Measurements from ENCODE around the gene CPEB4. TPM values are rescaled to one million over a fixed set of nuclear protein-coding genes. Genes with fewer than 3 reads are reported as not detected.

The CPEB4 gene
- total and polyA plus RNA-seq, 2 of the 8 experiments (the other 6 are each of a cell fraction or from before 2014, with no cell fraction given), result 8.4 to 13.4 TPM

- Histone ChIP-seq H3K4me1 (replicated peaks in 1 of 4; ENCODE audit: control insufficient read depth in 3 of 4, insufficient read depth in 4 of 4, low read length in 3 of 4) (peaks cover 3 to 19% (median 13%) of the 10 kb centered on the region in 4 experiments), H4K20me1 (replicated peaks in 1 of 2; ENCODE audit: control insufficient read depth in 1 of 2, insufficient read depth in 2 of 2, low read length in 2 of 2) (no peaks in the 10 kb centered on the region), H3K27ac (ENCODE audit: low read depth, low read length) (no peak overlapping the region), H4K8ac (ENCODE audit: extremely low read depth, insufficient read depth, low read length) (no peak overlapping the region), H3K4me2 (ENCODE audit: insufficient read depth in 1 of 2, low read depth in 2 of 2, low read length in 2 of 2) (no peak overlapping the region), H3K36me3 (ENCODE audit: control insufficient read depth in 2 of 4, insufficient read depth in 4 of 4, low read length in 3 of 4) (no peaks in the 10 kb centered on the region), H2AK5ac (ENCODE audit: low read depth, low read length) (no peak overlapping the region), H3K4ac (replicated peaks; ENCODE audit: insufficient read length, low read depth, low read length) (no peak overlapping the region), H2BK15ac (ENCODE audit: low read length) (no peak overlapping the region), H3K56ac (replicated peaks; ENCODE audit: insufficient read length, low read depth, low read length) (no peak overlapping the region), H4K91ac (replicated peaks; ENCODE audit: insufficient read length, low read length) (no peak overlapping the region), H3K23ac (ENCODE audit: insufficient read length) (no peak overlapping the region), H3K23me2 (ENCODE audit: low read depth, low read length) (0 out of 2 replicates have a peak, but pooled peaks cover 5% of the 10 kb centered on the region), H3K18ac (ENCODE audit: extremely low read depth, low read length) (no peak overlapping the region), H3K79me1 (ENCODE audit: low read depth, low read length) (no peaks in the 10 kb centered on the region), H4K5ac (ENCODE audit: insufficient read length, low read depth, low read length) (no peak overlapping the region), H3K9ac (replicated peaks in 1 of 4; ENCODE audit: extremely low read depth in 1 of 4, low read depth in 3 of 4, low read length in 3 of 4) (no peak overlapping the region), H3K14ac (ENCODE audit: insufficient read length) (no peak overlapping the region), H2BK20ac (ENCODE audit: low read length) (no peak overlapping the region), H3K79me2 (ENCODE audit: control insufficient read depth in 1 of 2, insufficient read depth in 2 of 2, low read length in 2 of 2) (peaks cover 0 to 24% of the 10 kb centered on the region in 2 experiments; a peak in 2 of 4 replicates), H3K4me3 (ENCODE audit: extremely low read depth in 1 of 4, insufficient read depth in 2 of 4, low read depth in 3 of 4, low read length in 4 of 4) (no peak overlapping the region), H2BK12ac (ENCODE audit: low read depth, low read length) (no peak overlapping the region), H2AFZ (ENCODE audit: low read length) (no peak overlapping the region), H3K27me3 (replicated peaks in 1 of 4; ENCODE audit: control insufficient read depth in 3 of 4, extremely low read depth in 1 of 4, insufficient read depth in 3 of 4, low read length in 3 of 4) (no peaks in the 10 kb centered on the region), H2BK5ac (ENCODE audit: low read depth, low read length) (no peak overlapping the region), H2BK120ac (replicated peaks; ENCODE audit: low read depth, low read length) (no peak overlapping the region), H3K9me3 (ENCODE audit: insufficient read depth in 2 of 2, low read depth in 1 of 2, low read length in 1 of 2) (no peaks in the 10 kb centered on the region)
- WGBS, 2 experiments (ENCODE audit: extremely low coverage in 1 of 2, insufficient coverage in 1 of 2, insufficient read length in 1 of 2, insufficient replicate concordance in 2 of 2, low coverage in 1 of 2, low lambda C conversion rate in 2 of 2, missing lambda C conversion rate in 1 of 2), result 94% methylated on average over 3 of the region's 3 CpGs; no CpG with 5 or more reads in 1 of the 2 experiments
- POLR2A ChIA-PET (ENCODE audit: partially characterized antibody), result no interaction called here
- FAIRE-seq (no peak), DNase-seq (ENCODE audit: low read depth in 1 of 2, low spot score in 2 of 2) (no peak)
- TF ChIP-seq RFX5 (IDR thresholded peaks at IDR 0.05; ENCODE audit: borderline replicate concordance, low read depth, low read length) (no peak), CHD2 (IDR thresholded peaks at IDR 0.05; ENCODE audit: low read length) (no peak), RAD21 (IDR thresholded peaks at IDR 0.05 in 1 of 2, conservative IDR thresholded peaks at IDR 0.05 in 1 of 2; ENCODE audit: low read depth in 2 of 2, low read length in 2 of 2) (no peak), HDAC2 (IDR thresholded peaks at IDR 0.05; ENCODE audit: borderline replicate concordance in 1 of 2, low read depth in 2 of 2, low read length in 2 of 2) (no peak), CREB1 (IDR thresholded peaks at IDR 0.05) (no peak), SIX5 (IDR thresholded peaks at IDR 0.05; ENCODE audit: low read depth, low read length) (no peak)
- CTCF ChIA-PET (ENCODE audit: partially characterized antibody), result no interaction called here
These were observed 32.0 kb downstream of the CPEB4 start for GRCh38 chr5:173920024-173920753.

Measured in H1 (cell line).